Renal pelvis (tissue), 12 donors: ENCODE measurements around the gene PPP1CC. TPM values are rescaled to one million over a fixed set of nuclear protein-coding genes. Genes with fewer than 3 reads are reported as not detected.
A peak's percentile ranks its signal among the peaks of the same experiment; 100 is the strongest.

Source experiments
- DNase-seq: peaks from one replicate; pipeline ENCODE4 v3.0.0-alpha.2; 2013
- long read RNA-seq, 16 experiments: transcript quantifications; one replicate each; lab custom pipeline, GENCODE V29; 2026
- polyA plus RNA-seq, 3 donors: library from polyadenylated mRNA; unstranded; fragments of 120-200 nt; gene quantifications; one replicate each; pipeline ENCODE4 v1.2.1, GENCODE V29; 2013; ENCODE audit not compliant: insufficient read length in 3 of 3

PPP1CC gene
- polyA plus RNA-seq = 100 to 1,000 TPM; 165 to 175 (median 170) TPM
- long read RNA-seq, donor 1, transcript PPP1CC-211 (3 exons, 582 nt) = minor isoform, 5 of 72 reads
- long read RNA-seq, donor 1, transcript PPP1CC-201 (7 exons, 2,559 nt) = major isoform, 39 of 72 reads
- long read RNA-seq, donor 1, partial matches to known transcripts = 21 of 72 reads
- long read RNA-seq, donor 1, other reads (novel, unspliced or antisense) = 0 of 72 reads
- long read RNA-seq, donor 2, transcript PPP1CC-201 (7 exons, 2,559 nt) = major isoform, 63 of 136 reads
- long read RNA-seq, donor 2, transcript PPP1CC-211 (3 exons, 582 nt) = minor isoform, 9 of 136 reads
- long read RNA-seq, donor 2, partial matches to known transcripts = 52 of 136 reads
- long read RNA-seq, donor 2, other reads (novel, unspliced or antisense) = 0 of 136 reads
- long read RNA-seq, donor 3, transcript PPP1CC-201 (7 exons, 2,559 nt) = major isoform, 31 of 79 reads
- long read RNA-seq, donor 3, transcript PPP1CC-203 (2 exons, 1,133 nt) = minor isoform, 6 of 79 reads
- long read RNA-seq, donor 3, transcript PPP1CC-211 (3 exons, 582 nt) = minor isoform, 6 of 79 reads
- long read RNA-seq, donor 3, partial matches to known transcripts = 32 of 79 reads
- long read RNA-seq, donor 3, other reads (novel, unspliced or antisense) = 0 of 79 reads
- long read RNA-seq, donor 4, transcript PPP1CC-201 (7 exons, 2,559 nt) = major isoform, 37 of 96 reads
- long read RNA-seq, donor 4, partial matches to known transcripts = 42 of 96 reads
- long read RNA-seq, donor 4, other reads (novel, unspliced or antisense) = 0 of 96 reads
- long read RNA-seq, donor 5, transcript PPP1CC-201 (7 exons, 2,559 nt) = major isoform, 24 of 39 reads
- long read RNA-seq, donor 5, transcript PPP1CC-211 (3 exons, 582 nt) = minor isoform, 5 of 39 reads
- long read RNA-seq, donor 5, partial matches to known transcripts = 8 of 39 reads
- long read RNA-seq, donor 5, other reads (novel, unspliced or antisense) = 0 of 39 reads
- long read RNA-seq, donor 6, transcript PPP1CC-201 (7 exons, 2,559 nt) = major isoform, 36 of 91 reads
- long read RNA-seq, donor 6, transcript PPP1CC-211 (3 exons, 582 nt) = minor isoform, 8 of 91 reads
- long read RNA-seq, donor 6, partial matches to known transcripts = 37 of 91 reads
- long read RNA-seq, donor 6, other reads (novel, unspliced or antisense) = 0 of 91 reads
- long read RNA-seq, donor 7, transcript PPP1CC-203 (2 exons, 1,133 nt) = minor isoform, 8 of 80 reads
- long read RNA-seq, donor 7, transcript PPP1CC-211 (3 exons, 582 nt) = minor isoform, 11 of 80 reads
- long read RNA-seq, donor 7, transcript PPP1CC-201 (7 exons, 2,559 nt) = major isoform, 39 of 80 reads
- long read RNA-seq, donor 7, partial matches to known transcripts = 8 of 80 reads
- long read RNA-seq, donor 7, other reads (novel, unspliced or antisense) = 6 of 80 reads
- long read RNA-seq, donor 8, transcript PPP1CC-201 (7 exons, 2,559 nt) = major isoform, 24 of 60 reads
- long read RNA-seq, donor 8, transcript PPP1CC-203 (2 exons, 1,133 nt) = minor isoform, 5 of 60 reads
- long read RNA-seq, donor 8, partial matches to known transcripts = 25 of 60 reads
- long read RNA-seq, donor 8, other reads (novel, unspliced or antisense) = 0 of 60 reads
- long read RNA-seq, donor 9, transcript PPP1CC-201 (7 exons, 2,559 nt) = major isoform, 40 of 109 reads
- long read RNA-seq, donor 9, transcript PPP1CC-211 (3 exons, 582 nt) = minor isoform, 10 of 109 reads
- long read RNA-seq, donor 9, transcript PPP1CC-208 (5 exons, 1,581 nt) = minor isoform, 5 of 109 reads
- long read RNA-seq, donor 9, partial matches to known transcripts = 50 of 109 reads
- long read RNA-seq, donor 9, other reads (novel, unspliced or antisense) = 0 of 109 reads
- long read RNA-seq, donor 10, transcript PPP1CC-201 (7 exons, 2,559 nt) = major isoform, 38 of 85 reads
- long read RNA-seq, donor 10, transcript PPP1CC-211 (3 exons, 582 nt) = minor isoform, 19 of 85 reads
- long read RNA-seq, donor 10, transcript PPP1CC-203 (2 exons, 1,133 nt) = minor isoform, 6 of 85 reads
- long read RNA-seq, donor 10, partial matches to known transcripts = 19 of 85 reads
- long read RNA-seq, donor 10, other reads (novel, unspliced or antisense) = 0 of 85 reads
- long read RNA-seq, donor 11, transcript PPP1CC-201 (7 exons, 2,559 nt) = major isoform, 22 of 36 reads
- long read RNA-seq, donor 11, partial matches to known transcripts = 8 of 36 reads
- long read RNA-seq, donor 11, other reads (novel, unspliced or antisense) = 0 of 36 reads
- long read RNA-seq, donor 12, transcript PPP1CC-201 (7 exons, 2,559 nt) = major isoform, 70 of 171 reads
- long read RNA-seq, donor 12, transcript PPP1CC-211 (3 exons, 582 nt) = minor isoform, 9 of 171 reads
- long read RNA-seq, donor 12, transcript PPP1CC-203 (2 exons, 1,133 nt) = minor isoform, 7 of 171 reads
- long read RNA-seq, donor 12, partial matches to known transcripts = 62 of 171 reads
- long read RNA-seq, donor 12, other reads (novel, unspliced or antisense) = 9 of 171 reads
- long read RNA-seq, donor 13, transcript PPP1CC-211 (3 exons, 582 nt) = minor isoform, 5 of 39 reads
- long read RNA-seq, donor 13, transcript PPP1CC-201 (7 exons, 2,559 nt) = major isoform, 14 of 39 reads
- long read RNA-seq, donor 13, partial matches to known transcripts = 16 of 39 reads
- long read RNA-seq, donor 13, other reads (novel, unspliced or antisense) = 0 of 39 reads
- long read RNA-seq, donor 14 = 0 reads
- long read RNA-seq, donor 15, transcript PPP1CC-201 (7 exons, 2,559 nt) = major isoform, 51 of 111 reads
- long read RNA-seq, donor 15, transcript PPP1CC-203 (2 exons, 1,133 nt) = minor isoform, 7 of 111 reads
- long read RNA-seq, donor 15, transcript PPP1CC-211 (3 exons, 582 nt) = minor isoform, 10 of 111 reads
- long read RNA-seq, donor 15, transcript PPP1CC-208 (5 exons, 1,581 nt) = minor isoform, 6 of 111 reads
- long read RNA-seq, donor 15, partial matches to known transcripts = 33 of 111 reads
- long read RNA-seq, donor 15, other reads (novel, unspliced or antisense) = 0 of 111 reads
- long read RNA-seq, donor 16, transcript PPP1CC-203 (2 exons, 1,133 nt) = minor isoform, 5 of 100 reads
- long read RNA-seq, donor 16, transcript PPP1CC-201 (7 exons, 2,559 nt) = major isoform, 53 of 100 reads
- long read RNA-seq, donor 16, partial matches to known transcripts = 31 of 100 reads
- long read RNA-seq, donor 16, other reads (novel, unspliced or antisense) = 0 of 100 reads

GRCh38 chr12:110742718-110743570 lies at the start of gene PPP1CC:
Gene PPP1CC (minus strand): TSS chr12:110742891. CDS start chr12:110742707, 184 bp downstream.
- peak; percentile 96 for DNase-seq

- DNase-seq = no peak
Measured at GRCh38 chr12:110791589-110791988, 48.9 kb upstream of the PPP1CC start.

- no peak for DNase-seq
Measured at GRCh38 chr12:110790301-110790700, 47.6 kb upstream of the PPP1CC start.

- DNase-seq = no peak
Measured at GRCh38 chr12:110786012-110786411, 43.3 kb upstream of the PPP1CC start.

- no peak for DNase-seq
Measured at GRCh38 chr12:110785240-110785639, 42.5 kb upstream of the PPP1CC start.

GRCh38 chr12:110782922-110783321 lies 40.2 kb upstream of the PPP1CC start:
- no peak for DNase-seq

GRCh38 chr12:110782094-110782493 lies 39.4 kb upstream of the PPP1CC start:
- no peak for DNase-seq

- no peak for DNase-seq
Measured at GRCh38 chr12:110780448-110780847, 37.8 kb upstream of the PPP1CC start.

- no peak for DNase-seq
Measured at GRCh38 chr12:110778833-110779577, 36.3 kb upstream of the PPP1CC start.

GRCh38 chr12:110776410-110776809 lies 33.7 kb upstream of the PPP1CC start:
- DNase-seq = peak; percentile 20

GRCh38 chr12:110775997-110776396 lies 33.3 kb upstream of the PPP1CC start:
- DNase-seq = no peak

- no peak for DNase-seq
Measured at GRCh38 chr12:110774824-110775223, 32.1 kb upstream of the PPP1CC start.

GRCh38 chr12:110768960-110769359 lies 26.3 kb upstream of the PPP1CC start:
- no peak for DNase-seq

GRCh38 chr12:110767863-110768262 lies 25.2 kb upstream of the PPP1CC start:
- no peak for DNase-seq

- DNase-seq = no peak
Measured at GRCh38 chr12:110766311-110767154, 23.8 kb upstream of the PPP1CC start.
